Prostate gland (tissue), 2 donors: Measurements from ENCODE around the gene ERVMER34-1.

Source experiments
- CTCF ChIP-seq, 4 experiments: fragments of 200-600 bp in 2 of 4; fragments of 450-650 bp in 2 of 4; sonication (generic) in 2 of 4; IDR thresholded peaks; 1 replicate in 3 of 4; 2 replicates in 1 of 4; pipeline ENCODE4 v1.5.1; 2016 to 2019; ENCODE audit warnings: antibody characterized with exemption in 4 of 4, mild to moderate bottlenecking in 2 of 4, moderate library complexity in 2 of 4
- POLR2A ChIP-seq: fragments of 450-650 bp; IDR thresholded peaks from one replicate; pipeline ENCODE4 v1.6.1; 2016; ENCODE audit warnings: antibody characterized with exemption, mild to moderate bottlenecking

DNA sequence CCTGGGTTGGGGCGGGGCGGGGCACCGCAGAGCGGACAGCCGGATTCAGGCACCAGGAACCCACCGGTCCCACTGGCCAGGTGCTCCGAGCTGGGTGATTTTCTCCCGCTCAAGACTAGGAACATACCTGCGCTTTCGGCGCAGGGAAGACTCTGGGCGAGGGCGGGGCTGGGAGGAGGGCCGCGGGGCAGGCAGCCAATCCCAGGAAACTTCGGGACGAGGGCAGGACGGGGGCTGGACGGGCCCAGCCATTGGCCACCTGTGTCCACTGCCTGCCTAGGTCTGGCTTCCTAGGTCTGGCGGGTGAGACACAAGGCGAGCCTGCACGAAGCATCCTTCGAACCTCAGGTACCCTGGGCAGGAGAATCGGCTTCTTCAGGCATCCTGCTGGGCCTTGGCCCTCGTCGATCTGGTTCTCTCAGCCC is 274 bp upstream of the ERVMER34-1 start:
- TF ChIP-seq CTCF (IDR thresholded peaks at IDR 0.05), result no peak
- TF ChIP-seq POLR2A, result no peak
